HCT116 (cell line): Measurements from ENCODE around the gene GPHN.

ENCODE experiments used
- CEBPB ChIP-seq: IDR thresholded peaks from 2 replicates; pipeline ENCODE4 v1.6.1; 2012; ENCODE audit warnings: low read depth
- EZH2 ChIP-seq: fragments of 200-600 bp; sonication (generic); IDR thresholded peaks from 2 replicates; pipeline ENCODE4 v1.6.1; 2017; ENCODE audit warnings: antibody characterized with exemption, mixed run types
- POLR2A ChIP-seq: IDR thresholded peaks from 2 replicates; pipeline ENCODE4 v1.7.0; 2011; ENCODE audit warnings: borderline replicate concordance; ENCODE audit not compliant: insufficient read depth, insufficient read length; ENCODE audit errors: extremely low read depth
- POLR2AphosphoS5 ChIP-seq: IDR thresholded peaks from 2 replicates; pipeline ENCODE4 v1.6.1; 2011; ENCODE audit warnings: mild to moderate bottlenecking, low read depth, low read length, moderate library complexity
- ZNF274 ChIP-seq: fragments of 200-500 bp; sonication (Bioruptor generic); IDR thresholded peaks from 2 replicates; pipeline ENCODE4 v1.6.1; 2014; ENCODE audit warnings: mild to moderate bottlenecking, low read depth, low read length, inconsistent platforms
- TF ChIP-seq, protein P1 (sequence below), 3 experiments: fragments of 200-600 bp in 1 of 3; sonication (generic) in 1 of 3; IDR thresholded peaks in 2 of 3; conservative IDR thresholded peaks in 1 of 3; 2 replicates each; pipeline ENCODE4 v1.5.1; 2012 to 2017; ENCODE audit warnings: low read depth in 2 of 3, low read length in 2 of 3, antibody characterized with exemption in 1 of 3, borderline replicate concordance in 1 of 3, control low read depth in 1 of 3, mild to moderate bottlenecking in 1 of 3, mixed read lengths in 1 of 3, mixed run types in 1 of 3, moderate library complexity in 1 of 3; ENCODE audit not compliant: insufficient read depth in 1 of 3
- TF ChIP-seq, protein P2 (sequence below): IDR thresholded peaks from 2 replicates; pipeline ENCODE4 v1.6.1; 2012; ENCODE audit warnings: low read depth

DNA sequence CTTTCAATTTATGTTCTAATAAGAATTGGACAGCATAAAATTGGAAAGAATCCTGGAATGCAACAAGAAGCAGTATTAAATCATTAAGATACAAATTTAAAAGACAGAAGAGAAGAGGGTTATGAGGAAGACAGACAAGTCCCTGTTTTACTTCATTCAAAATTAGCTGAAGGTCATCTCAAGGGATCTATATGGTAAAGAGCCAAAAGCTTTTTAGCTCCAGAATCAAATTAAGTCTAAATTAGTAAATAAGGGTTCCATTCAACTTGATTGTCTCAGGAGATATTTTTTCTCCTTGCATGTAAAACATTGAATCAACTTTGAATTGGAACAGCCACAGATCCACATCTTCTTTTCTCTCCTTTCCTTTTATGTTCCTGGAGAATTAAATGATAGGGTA, 14.2 kb upstream of the GPHN start:
- TF ChIP-seq EZH2 (no peak), CEBPB (no peak), POLR2A (no peak), ZNF274 (no peak), POLR2AphosphoS5 (no peak)
- TF ChIP-seq, protein P1, sequence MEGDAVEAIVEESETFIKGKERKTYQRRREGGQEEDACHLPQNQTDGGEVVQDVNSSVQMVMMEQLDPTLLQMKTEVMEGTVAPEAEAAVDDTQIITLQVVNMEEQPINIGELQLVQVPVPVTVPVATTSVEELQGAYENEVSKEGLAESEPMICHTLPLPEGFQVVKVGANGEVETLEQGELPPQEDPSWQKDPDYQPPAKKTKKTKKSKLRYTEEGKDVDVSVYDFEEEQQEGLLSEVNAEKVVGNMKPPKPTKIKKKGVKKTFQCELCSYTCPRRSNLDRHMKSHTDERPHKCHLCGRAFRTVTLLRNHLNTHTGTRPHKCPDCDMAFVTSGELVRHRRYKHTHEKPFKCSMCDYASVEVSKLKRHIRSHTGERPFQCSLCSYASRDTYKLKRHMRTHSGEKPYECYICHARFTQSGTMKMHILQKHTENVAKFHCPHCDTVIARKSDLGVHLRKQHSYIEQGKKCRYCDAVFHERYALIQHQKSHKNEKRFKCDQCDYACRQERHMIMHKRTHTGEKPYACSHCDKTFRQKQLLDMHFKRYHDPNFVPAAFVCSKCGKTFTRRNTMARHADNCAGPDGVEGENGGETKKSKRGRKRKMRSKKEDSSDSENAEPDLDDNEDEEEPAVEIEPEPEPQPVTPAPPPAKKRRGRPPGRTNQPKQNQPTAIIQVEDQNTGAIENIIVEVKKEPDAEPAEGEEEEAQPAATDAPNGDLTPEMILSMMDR (IDR thresholded peaks at IDR 0.05 in 2 of 3, conservative IDR thresholded peaks at IDR 0.05 in 1 of 3; ENCODE audit: borderline replicate concordance in 1 of 3, insufficient read depth in 1 of 3, low read depth in 2 of 3, low read length in 2 of 3), result no peak
- TF ChIP-seq, protein P2, sequence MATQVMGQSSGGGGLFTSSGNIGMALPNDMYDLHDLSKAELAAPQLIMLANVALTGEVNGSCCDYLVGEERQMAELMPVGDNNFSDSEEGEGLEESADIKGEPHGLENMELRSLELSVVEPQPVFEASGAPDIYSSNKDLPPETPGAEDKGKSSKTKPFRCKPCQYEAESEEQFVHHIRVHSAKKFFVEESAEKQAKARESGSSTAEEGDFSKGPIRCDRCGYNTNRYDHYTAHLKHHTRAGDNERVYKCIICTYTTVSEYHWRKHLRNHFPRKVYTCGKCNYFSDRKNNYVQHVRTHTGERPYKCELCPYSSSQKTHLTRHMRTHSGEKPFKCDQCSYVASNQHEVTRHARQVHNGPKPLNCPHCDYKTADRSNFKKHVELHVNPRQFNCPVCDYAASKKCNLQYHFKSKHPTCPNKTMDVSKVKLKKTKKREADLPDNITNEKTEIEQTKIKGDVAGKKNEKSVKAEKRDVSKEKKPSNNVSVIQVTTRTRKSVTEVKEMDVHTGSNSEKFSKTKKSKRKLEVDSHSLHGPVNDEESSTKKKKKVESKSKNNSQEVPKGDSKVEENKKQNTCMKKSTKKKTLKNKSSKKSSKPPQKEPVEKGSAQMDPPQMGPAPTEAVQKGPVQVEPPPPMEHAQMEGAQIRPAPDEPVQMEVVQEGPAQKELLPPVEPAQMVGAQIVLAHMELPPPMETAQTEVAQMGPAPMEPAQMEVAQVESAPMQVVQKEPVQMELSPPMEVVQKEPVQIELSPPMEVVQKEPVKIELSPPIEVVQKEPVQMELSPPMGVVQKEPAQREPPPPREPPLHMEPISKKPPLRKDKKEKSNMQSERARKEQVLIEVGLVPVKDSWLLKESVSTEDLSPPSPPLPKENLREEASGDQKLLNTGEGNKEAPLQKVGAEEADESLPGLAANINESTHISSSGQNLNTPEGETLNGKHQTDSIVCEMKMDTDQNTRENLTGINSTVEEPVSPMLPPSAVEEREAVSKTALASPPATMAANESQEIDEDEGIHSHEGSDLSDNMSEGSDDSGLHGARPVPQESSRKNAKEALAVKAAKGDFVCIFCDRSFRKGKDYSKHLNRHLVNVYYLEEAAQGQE, result no peak
